ENCODE data around the gene IL1RAPL2.
"Not testable (repeated sequence)": the region's sequence is repeated elsewhere in the genome, so short reads cannot be mapped to it uniquely, and the experiment has no call there.

IL1RAPL2 gene

GRCh38 chrX:105017641-105018040, 451.6 kb downstream of the IL1RAPL2 start:
- no peak for DNase-seq (ENCODE audit: low read depth in 2 of 2)

DNA sequence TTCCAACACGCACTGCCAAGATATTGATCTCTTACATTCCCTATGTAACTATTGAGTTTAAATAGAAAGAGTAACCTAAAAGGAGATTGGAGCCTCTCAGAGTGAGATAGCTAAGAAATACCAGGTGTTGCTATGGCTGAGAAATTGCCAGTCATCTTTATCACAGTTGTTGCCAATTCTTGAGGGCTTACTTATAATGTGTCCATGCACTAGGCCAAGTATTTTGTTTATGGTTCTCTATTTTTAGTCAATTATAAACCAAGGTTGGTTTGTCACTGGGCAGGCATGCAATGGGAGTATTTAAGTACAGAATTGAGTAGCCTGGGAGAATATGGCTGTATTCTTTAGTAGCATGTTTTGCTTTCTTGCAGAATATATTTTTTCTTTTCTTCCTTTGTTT, 452.9 kb downstream of the IL1RAPL2 start:
- DNase-seq (ENCODE audit: low read depth in 2 of 2) = no peak

GRCh38 chrX:105028962-105029361, 463.0 kb downstream of the IL1RAPL2 start:
- not testable (repeated sequence) for DNase-seq (ENCODE audit: low read depth in 2 of 2)

GRCh38 chrX:105038672-105039328, 472.8 kb downstream of the IL1RAPL2 start:
- no peak for DNase-seq (ENCODE audit: low read depth in 2 of 2)

DNA sequence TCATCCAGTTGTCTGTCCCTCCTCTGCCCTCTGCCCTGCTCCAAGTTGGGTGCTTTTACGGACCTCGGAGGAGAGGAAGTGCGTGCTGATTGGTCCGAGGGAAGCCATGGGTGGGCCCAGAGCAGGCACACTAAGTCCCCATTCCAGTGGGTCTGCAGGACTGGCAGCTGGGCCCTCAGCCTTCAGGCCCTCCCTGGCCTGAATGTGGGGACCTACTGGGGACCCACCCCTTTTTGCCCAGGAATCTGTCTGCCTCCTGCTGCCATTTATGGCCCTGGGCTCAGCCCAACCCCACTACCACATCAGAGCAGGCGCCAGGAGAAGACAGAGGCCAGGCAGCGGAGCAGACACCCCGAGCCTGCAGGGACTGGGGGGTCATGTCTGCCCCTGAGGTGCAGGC, 484.9 kb downstream of the IL1RAPL2 start:
- no peak for DNase-seq (ENCODE audit: low read depth in 2 of 2)

GRCh38 chrX:105051364-105051763, 485.4 kb downstream of the IL1RAPL2 start:
- DNase-seq (ENCODE audit: low read depth in 2 of 2) = no peak

DNA sequence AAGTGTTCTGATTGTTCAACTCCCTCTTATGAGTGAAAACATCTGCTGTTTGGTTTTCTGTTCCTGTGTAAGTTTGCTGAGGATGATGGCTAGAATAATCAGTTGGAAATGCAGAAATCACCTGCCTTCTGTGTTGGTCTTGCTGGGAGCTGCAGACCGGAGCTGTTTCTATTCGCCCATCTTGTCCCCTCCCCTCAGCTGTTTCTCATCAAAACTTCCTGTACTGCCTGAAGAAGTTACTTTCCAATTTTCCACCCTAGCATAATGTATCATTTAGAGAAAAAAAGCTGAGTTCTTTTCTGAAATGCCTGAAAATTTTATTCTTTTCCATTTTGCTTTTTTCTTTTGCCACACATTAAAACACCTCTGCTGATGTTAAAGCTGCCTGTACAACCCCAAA, 486.9 kb downstream of the IL1RAPL2 start:
- no peak for DNase-seq (ENCODE audit: low read depth in 2 of 2)

DNA sequence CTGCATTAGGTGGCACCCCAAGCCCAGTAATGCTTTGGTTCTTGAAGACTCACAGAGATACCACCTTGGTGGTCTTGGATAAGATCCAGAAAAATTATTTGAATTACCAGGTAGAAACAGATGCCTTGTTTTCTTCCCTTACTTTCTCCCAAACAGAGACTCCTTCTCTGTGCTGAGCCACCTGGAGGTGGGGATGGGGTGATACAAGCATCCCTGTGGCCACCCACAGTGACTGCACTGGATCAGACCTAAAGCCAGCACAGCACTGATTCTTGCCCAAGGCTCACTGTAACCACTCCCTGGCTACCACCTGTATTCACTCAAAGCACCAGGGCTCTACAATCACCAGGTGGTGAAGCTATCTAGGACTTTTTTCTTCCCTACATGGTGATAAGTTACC, 497.7 kb downstream of the IL1RAPL2 start:
- DNase-seq (ENCODE audit: low read depth in 2 of 2) = no peak

GRCh38 chrX:105098201-105098600, 532.2 kb downstream of the IL1RAPL2 start:
- no peak for DNase-seq (ENCODE audit: low read depth in 2 of 2)

GRCh38 chrX:105098812-105099211, 532.8 kb downstream of the IL1RAPL2 start:
- DNase-seq (ENCODE audit: low read depth in 2 of 2) = no peak

- no peak for DNase-seq (ENCODE audit: low read depth in 2 of 2)
Observed at GRCh38 chrX:105101378-105101777, 535.4 kb downstream of the IL1RAPL2 start.

GRCh38 chrX:105109936-105110335, 543.9 kb downstream of the IL1RAPL2 start:
- DNase-seq (ENCODE audit: low read depth in 2 of 2) = no peak

DNA sequence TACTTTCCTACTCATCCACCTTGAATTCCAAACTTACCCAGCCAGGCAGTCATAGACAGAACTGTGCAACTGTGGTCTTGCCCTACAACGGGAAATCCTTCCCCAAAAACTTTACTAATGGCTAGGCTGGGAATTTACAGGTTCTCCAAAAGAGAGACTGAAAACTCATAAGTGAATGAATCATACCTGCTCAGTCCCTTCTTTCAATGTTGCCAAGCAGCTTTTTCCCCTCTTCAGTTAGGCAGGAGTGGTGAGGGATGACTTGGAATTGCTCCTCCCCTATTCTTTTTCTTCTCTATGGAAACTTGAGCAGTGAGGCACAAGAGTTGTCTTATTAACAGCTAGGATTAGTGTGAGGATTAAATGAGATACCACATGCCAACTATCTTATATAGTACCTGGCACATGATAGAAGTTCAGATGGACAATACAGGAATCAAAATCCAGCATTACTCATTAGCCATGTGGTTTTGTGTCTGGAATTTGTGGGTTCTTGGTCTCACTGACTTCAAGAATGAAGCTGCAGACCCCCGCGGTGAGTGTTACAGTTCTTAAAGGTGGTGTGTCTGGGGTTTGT, 548.6 kb downstream of the IL1RAPL2 start:
- no peak for DNase-seq (ENCODE audit: low read depth in 2 of 2)

GRCh38 chrX:105115596-105116320, 549.8 kb downstream of the IL1RAPL2 start:
- DNase-seq (ENCODE audit: low read depth in 2 of 2) = not testable (repeated sequence)

- DNase-seq (ENCODE audit: low read depth in 2 of 2) = no peak
Observed at GRCh38 chrX:105116486-105116885, 550.5 kb downstream of the IL1RAPL2 start.

GRCh38 chrX:105117621-105118020, 551.6 kb downstream of the IL1RAPL2 start:
- DNase-seq (ENCODE audit: low read depth in 2 of 2) = no peak

DNA sequence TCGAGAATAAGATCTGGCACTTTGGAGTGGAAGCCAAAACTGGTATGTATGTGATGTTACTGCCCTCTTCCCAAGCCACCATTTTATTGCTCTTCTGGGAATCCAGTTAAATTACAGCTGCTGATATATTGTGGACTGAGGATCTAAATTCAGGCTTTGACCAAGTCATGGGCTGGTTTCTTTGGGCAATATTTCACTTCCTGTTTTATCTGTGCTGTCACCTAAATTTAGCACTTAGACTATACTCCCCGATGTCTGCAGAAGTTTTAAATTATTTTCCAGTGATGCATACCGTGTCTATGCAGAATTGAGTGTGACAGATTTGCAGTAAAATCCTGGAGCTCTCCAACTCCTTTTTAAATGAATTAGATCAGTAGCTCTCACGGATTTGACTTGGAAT, 554.5 kb downstream of the IL1RAPL2 start:
- no peak for DNase-seq (ENCODE audit: low read depth in 2 of 2)

DNA sequence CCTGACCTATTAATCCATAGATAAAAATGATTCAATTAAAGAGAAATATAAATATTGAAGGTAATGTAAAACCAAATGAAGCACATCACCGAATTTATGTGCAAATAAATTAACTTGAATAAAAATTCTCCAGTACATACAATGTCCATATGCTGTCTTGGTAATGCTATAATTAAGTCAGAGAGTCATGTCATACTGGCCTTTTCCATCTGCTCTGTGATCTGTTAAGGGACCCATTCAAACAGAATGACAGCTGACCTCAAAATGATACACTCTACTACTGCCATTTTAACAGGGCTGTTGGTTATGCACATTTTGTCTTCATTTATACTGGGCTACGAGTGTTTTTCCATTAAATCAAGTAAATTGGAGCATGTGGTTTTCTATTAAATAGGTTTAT, 555.2 kb downstream of the IL1RAPL2 start:
- DNase-seq (ENCODE audit: low read depth in 2 of 2) = no peak

- DNase-seq (ENCODE audit: low read depth in 2 of 2) = no peak
Observed at GRCh38 chrX:105126201-105126600, 560.2 kb downstream of the IL1RAPL2 start.

DNA sequence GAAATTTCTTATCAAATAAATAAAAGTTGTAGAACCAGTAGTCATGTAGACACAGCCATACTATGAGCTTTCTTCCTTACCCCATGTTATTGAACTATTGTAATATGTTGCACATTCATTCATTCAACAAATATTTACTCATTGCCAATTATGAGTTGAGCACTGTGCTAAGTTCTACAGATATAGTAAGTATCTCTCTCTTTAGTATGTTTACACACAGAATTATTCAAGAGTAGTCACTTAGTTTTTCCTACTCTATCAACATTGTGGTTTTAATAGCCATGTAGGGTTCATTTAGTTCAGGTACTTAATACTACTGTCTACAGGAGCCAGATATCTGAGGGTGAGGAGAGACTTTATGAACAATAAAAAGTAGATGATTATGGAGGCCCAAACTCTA, 568.3 kb downstream of the IL1RAPL2 start:
- no peak for DNase-seq (ENCODE audit: low read depth in 2 of 2)

- no peak for DNase-seq (ENCODE audit: low read depth in 2 of 2)
Observed at GRCh38 chrX:105136786-105137185, 570.8 kb downstream of the IL1RAPL2 start.

DNA sequence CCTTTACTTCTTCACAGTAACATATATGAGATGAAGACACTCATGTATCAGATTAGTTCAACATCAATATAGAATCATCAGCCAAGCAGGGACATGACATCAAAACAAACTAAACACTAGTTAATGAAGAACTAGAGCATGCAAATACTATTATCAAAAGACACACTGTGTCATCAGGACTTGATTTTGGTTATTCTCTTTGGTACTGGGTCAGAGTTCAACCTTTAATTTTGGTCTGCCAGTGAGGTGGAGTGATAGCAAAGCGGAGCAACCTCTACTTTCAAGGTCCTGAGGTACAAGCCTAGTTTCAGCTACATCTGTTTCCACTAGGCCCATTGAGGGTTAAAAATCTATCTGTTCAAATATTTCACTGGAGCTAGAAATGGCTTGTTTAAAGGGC, 584.0 kb downstream of the IL1RAPL2 start:
- DNase-seq (ENCODE audit: low read depth in 2 of 2) = no peak

DNA sequence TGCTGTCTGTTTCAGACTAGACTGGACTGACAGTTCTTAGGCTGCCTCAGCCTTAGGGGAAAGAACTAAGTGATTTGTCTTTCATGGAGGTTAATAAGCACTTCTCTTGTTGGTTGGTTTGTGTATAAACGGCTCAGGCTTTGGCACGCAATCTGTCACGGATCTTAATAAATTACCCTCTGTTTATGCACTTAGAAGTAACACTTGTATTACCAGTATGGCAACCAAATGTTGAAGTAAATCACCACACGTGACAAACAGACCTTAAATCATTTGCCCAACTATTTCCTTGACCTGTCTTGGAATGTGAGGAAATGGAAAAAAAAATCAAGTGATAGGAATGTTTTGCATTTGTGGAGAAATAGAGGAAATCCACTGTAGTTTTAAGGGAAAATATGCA, 584.6 kb downstream of the IL1RAPL2 start:
- DNase-seq (ENCODE audit: low read depth in 2 of 2) = no peak

All from stimulated activated CD4-positive, alpha-beta T cell treated with anti-CD3 and anti-CD28 coated beads, Interleukin-4, amount 100 ng/mL, for 48 hours (primary cell).